Tibial artery (tissue), 4 donors: ENCODE results near the gene KCNMB4.

Source experiments
- DNase-seq, 2 donors: peaks; one replicate each; pipeline ENCODE4 v3.0.0-alpha.2; 2019
- H3K27ac ChIP-seq, 2 donors: fragments of 200-600 bp; sonication (generic) in 1 of 2; 1 replicate in 1 of 2; 2 replicates in 1 of 2; pipeline ENCODE4 v1.5.1; 2018 to 2019; ENCODE audit warnings: mild to moderate bottlenecking in 1 of 2
- H3K27me3 ChIP-seq, 2 donors: fragments of 200-600 bp; sonication (generic) in 1 of 2; one replicate each; pipeline versions ENCODE4 v1.5.1 to v1.6.0; 2016 to 2019
- H3K36me3 ChIP-seq, 3 donors: fragments of 200-600 bp; sonication (generic) in 2 of 3; one replicate each; pipeline ENCODE4 v1.5.1; 2016 to 2019; ENCODE audit warnings: mild to moderate bottlenecking in 2 of 3
- H3K4me1 ChIP-seq, 4 donors: fragments of 200-600 bp; sonication (generic) in 2 of 4; 1 replicate in 3 of 4; 2 replicates in 1 of 4; pipeline ENCODE4 v1.5.1; 2016 to 2019
- H3K4me3 ChIP-seq, 2 donors: fragments of 200-600 bp; sonication (generic) in 1 of 2; 1 replicate in 1 of 2; 2 replicates in 1 of 2; pipeline ENCODE4 v1.5.1; 2018 to 2019; ENCODE audit warnings: mild to moderate bottlenecking in 2 of 2
- H3K9me3 ChIP-seq, 3 donors: fragments of 200-600 bp; sonication (generic) in 1 of 3; one replicate each; pipeline ENCODE4 v1.5.1; 2016 to 2019
- intact Hi-C: fragments of 100-400 bp; cut with DNase I; formaldehyde crosslinking; loops from one replicate; pipeline ENCODE4 v1.15.0; 2023; ENCODE audit warnings: low total_unique reads
- TF ChIP-seq, protein P1 (sequence below), 2 experiments: fragments of 200-600 bp in 1 of 2; fragments of 450-650 bp in 1 of 2; IDR thresholded peaks; one replicate each; pipeline ENCODE4 v1.5.1; 2017 to 2019; ENCODE audit warnings: antibody characterized with exemption in 2 of 2, mild to moderate bottlenecking in 1 of 2, moderate library complexity in 1 of 2

KCNMB4 gene

DNA sequence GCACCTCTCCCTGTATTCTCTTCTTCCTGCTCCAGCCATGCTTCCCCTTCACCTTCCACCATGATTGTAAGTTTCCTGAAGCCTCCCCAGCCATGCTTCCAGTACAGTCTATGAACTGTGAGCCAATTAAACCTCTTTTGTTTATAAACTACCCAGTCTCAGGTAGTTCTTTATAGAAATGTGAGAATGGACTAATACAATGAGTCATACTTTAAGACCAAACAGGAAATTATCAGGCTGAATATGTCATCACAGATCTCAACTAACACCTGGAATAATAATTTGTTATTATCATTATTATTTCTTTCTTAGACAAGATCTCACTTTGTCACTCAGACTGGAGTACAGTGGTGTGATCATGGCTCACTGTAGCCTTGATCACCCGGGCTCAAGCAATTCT lies 85.4 kb downstream of the KCNMB4 start:
- Histone ChIP-seq H3K9me3 (peaks cover 0 to 16% (median 15%) of the 10 kb centered on the region in 3 donors), H3K27ac (no peak overlapping the region), H3K4me1 (no peaks in the 10 kb centered on the region), H3K36me3 (no peaks in the 10 kb centered on the region), H3K27me3 (no peaks in the 10 kb centered on the region), H3K4me3 (no peak overlapping the region)
- TF ChIP-seq, protein P1, sequence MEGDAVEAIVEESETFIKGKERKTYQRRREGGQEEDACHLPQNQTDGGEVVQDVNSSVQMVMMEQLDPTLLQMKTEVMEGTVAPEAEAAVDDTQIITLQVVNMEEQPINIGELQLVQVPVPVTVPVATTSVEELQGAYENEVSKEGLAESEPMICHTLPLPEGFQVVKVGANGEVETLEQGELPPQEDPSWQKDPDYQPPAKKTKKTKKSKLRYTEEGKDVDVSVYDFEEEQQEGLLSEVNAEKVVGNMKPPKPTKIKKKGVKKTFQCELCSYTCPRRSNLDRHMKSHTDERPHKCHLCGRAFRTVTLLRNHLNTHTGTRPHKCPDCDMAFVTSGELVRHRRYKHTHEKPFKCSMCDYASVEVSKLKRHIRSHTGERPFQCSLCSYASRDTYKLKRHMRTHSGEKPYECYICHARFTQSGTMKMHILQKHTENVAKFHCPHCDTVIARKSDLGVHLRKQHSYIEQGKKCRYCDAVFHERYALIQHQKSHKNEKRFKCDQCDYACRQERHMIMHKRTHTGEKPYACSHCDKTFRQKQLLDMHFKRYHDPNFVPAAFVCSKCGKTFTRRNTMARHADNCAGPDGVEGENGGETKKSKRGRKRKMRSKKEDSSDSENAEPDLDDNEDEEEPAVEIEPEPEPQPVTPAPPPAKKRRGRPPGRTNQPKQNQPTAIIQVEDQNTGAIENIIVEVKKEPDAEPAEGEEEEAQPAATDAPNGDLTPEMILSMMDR (IDR thresholded peaks at IDR 0.05): no peak
- intact Hi-C loops: no loop called here
- DNase-seq: no peak

DNA sequence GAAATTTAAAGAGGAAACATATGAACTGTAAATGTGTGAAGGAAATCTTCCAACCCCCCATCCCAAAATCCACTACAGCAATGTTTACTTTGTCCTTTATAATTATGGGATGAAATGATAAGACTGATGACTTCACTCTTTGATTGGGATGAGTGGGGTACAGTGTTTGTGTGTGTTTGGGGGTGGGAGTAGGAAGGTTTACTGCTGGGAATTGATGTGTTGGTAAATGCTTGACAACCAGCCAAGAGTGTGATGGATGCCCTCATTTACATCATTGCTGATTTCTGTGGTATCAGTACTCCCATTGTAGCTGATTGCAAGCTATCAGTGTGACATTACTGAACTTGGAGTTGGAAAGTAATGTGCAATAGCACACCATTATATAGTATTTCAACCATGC lies 90.9 kb downstream of the KCNMB4 start:
- intact Hi-C loops: no loop called here
- no peak overlapping the region for H3K27ac ChIP-seq
- H3K4me1 ChIP-seq: no peaks in the 10 kb centered on the region
- no peak for DNase-seq
- H3K9me3 ChIP-seq: no peaks in the 10 kb centered on the region
- no peaks in the 10 kb centered on the region for H3K27me3 ChIP-seq
- H3K36me3 ChIP-seq: no peaks in the 10 kb centered on the region
- no peak overlapping the region for H3K4me3 ChIP-seq
- TF ChIP-seq, protein P1 (IDR thresholded peaks at IDR 0.05): no peak

DNA sequence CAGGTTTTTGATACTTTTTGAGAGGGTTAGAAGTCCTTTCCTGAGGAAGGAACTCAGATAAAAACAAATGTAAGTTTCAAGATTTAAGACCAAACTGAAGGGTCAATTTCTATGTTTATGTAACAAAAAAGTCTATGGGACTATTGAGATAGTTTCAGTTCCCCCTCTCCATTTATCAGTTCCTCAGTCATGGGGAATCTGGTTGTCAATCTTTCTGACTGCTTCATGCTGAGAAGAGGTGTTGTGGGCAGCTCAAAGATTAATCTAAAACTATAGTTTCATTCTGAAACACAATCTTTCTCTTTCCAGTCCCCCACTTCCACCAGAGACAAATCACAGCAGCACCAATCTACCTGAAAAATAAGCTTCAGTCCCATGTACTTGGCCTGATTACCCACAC lies 93.7 kb downstream of the KCNMB4 start:
- intact Hi-C loops: no loop called here
- no peak for DNase-seq
- TF ChIP-seq, protein P1 (IDR thresholded peaks at IDR 0.05): no peak
- H3K4me3 ChIP-seq: no peak overlapping the region
- H3K36me3 ChIP-seq: no peaks in the 10 kb centered on the region
- H3K27ac ChIP-seq: no peak overlapping the region
- no peaks in the 10 kb centered on the region for H3K4me1 ChIP-seq
- H3K9me3 ChIP-seq: no peaks in the 10 kb centered on the region
- no peaks in the 10 kb centered on the region for H3K27me3 ChIP-seq

DNA sequence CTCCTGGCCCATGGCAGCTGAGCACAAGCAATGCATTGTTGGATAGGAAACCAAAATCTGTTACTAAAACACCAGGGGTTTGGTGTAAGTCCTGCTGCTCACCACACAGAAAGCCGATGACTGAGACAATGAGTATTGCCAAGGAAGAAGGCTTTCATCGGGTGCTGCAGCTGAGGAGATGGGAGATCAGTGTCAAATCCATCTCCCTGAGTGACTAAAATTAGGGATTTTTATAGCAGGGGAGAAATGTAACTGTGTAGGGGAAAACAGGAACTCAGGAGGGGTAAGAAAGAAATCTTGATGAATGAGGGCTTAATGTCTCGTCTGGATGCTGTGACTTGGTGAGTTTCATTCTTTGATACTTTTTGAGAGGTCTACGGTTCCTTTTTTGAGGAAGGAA lies 97.9 kb downstream of the KCNMB4 start:
- Histone ChIP-seq H3K4me3 (no peak overlapping the region), H3K27ac (no peak overlapping the region), H3K4me1 (no peaks in the 10 kb centered on the region), H3K36me3 (no peaks in the 10 kb centered on the region), H3K27me3 (no peaks in the 10 kb centered on the region), H3K9me3 (no peaks in the 10 kb centered on the region)
- DNase-seq: no peak
- TF ChIP-seq, protein P1 (IDR thresholded peaks at IDR 0.05): no peak
- intact Hi-C loops: no loop called here

DNA sequence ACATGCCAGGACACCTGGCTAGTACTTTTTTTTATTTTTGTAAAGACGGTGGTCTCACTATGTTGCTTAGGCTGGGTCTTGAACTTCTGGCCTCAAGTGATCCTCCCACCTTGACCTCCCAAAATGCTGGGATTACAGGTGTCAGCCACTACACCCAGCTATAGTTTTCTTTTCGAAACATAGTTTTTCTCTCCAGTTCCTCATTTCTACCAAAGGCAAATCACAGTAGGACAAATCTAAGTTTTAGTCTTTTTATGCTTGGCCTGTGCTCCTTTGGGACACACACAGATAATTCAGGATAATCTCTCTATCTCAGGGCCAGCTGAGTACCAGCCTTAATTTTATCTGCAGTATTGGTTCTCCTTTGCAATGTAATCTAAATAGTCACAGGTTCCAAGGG lies 100.7 kb downstream of the KCNMB4 start:
- Histone ChIP-seq H3K36me3 (no peaks in the 10 kb centered on the region), H3K4me1 (no peaks in the 10 kb centered on the region), H3K27me3 (no peaks in the 10 kb centered on the region), H3K9me3 (no peaks in the 10 kb centered on the region), H3K27ac (no peak overlapping the region), H3K4me3 (no peak overlapping the region)
- intact Hi-C loops: no loop called here
- TF ChIP-seq, protein P1 (IDR thresholded peaks at IDR 0.05): no peak
- DNase-seq: no peak

DNA sequence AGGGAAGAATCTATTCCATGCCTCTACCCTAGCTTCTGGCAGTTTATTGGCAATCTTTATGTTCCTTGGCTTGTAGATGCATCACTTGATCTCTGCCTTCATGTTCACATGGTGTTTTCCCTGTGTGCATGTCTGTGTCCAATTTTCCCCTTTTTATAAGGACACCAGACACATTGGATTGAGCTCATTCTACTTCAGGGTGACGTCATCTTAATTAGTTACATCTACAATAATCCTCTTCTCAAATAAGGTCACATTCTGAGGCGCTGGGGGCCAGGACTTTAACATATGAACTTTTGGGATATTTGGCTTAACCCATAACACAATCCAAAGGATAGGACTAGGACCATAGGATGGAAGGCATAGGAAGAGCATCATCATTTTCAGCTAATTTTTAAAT lies 101.4 kb downstream of the KCNMB4 start:
- Histone ChIP-seq H3K36me3 (no peaks in the 10 kb centered on the region), H3K4me3 (no peak overlapping the region), H3K27me3 (no peaks in the 10 kb centered on the region), H3K9me3 (no peaks in the 10 kb centered on the region), H3K4me1 (no peaks in the 10 kb centered on the region), H3K27ac (no peak overlapping the region)
- TF ChIP-seq, protein P1 (IDR thresholded peaks at IDR 0.05): no peak
- no peak for DNase-seq
- intact Hi-C loops: no loop called here
